ENCODE measurements around the gene JPT1. TPM values are rescaled to one million over a fixed set of nuclear protein-coding genes. Genes with fewer than 3 reads are reported as not detected.
"Not testable (repeated sequence)": the region's sequence is repeated elsewhere in the genome, so short reads cannot be mapped to it uniquely, and the experiment has no call there.

JPT1 gene
- total RNA-seq, 1 experiment from 2014 or later, result 98.2 TPM

- H3K9ac ChIP-seq (ENCODE audit: low read length), result no peak overlapping the region
- H3K27me3 ChIP-seq (ENCODE audit: low read length), result no peaks in the 10 kb centered on the region
- no peaks in the 10 kb centered on the region for H3K9me2 ChIP-seq (replicated peaks; ENCODE audit: insufficient read depth, low read length)
- H3K4me2 ChIP-seq (ENCODE audit: low read depth, low read length, poor library complexity, severe bottlenecking), result no peak overlapping the region
- peaks cover 13% of the 10 kb centered on the region for H3K4me1 ChIP-seq (ENCODE audit: low read length)
- peaks cover 14% of the 10 kb centered on the region; the same call in 1 of the 2 replicates for H3K36me3 ChIP-seq (ENCODE audit: insufficient read depth, low read length)
- peaks cover 2% of the 10 kb centered on the region; the same call in 1 of the 2 replicates for H4K20me1 ChIP-seq (ENCODE audit: insufficient read depth, low read depth, low read length)
- no peak overlapping the region for H3K4me3 ChIP-seq (ENCODE audit: low read length)
- H3K27ac ChIP-seq (ENCODE audit: low read length), result no peak overlapping the region
- H2AFZ ChIP-seq (ENCODE audit: low read length), result no peak overlapping the region
- peaks cover 6% of the 10 kb centered on the region for H3K79me2 ChIP-seq (ENCODE audit: low read length)
- H3K9me3 ChIP-seq (ENCODE audit: low read length), result no peaks in the 10 kb centered on the region
- no peak for DNase-seq
These were observed 18.4 kb downstream of the JPT1 start for GRCh38 chr17:75135946-75136345.

GRCh38 chr17:75135452-75135851, 18.9 kb downstream of the JPT1 start:
- Histone ChIP-seq H3K9ac (ENCODE audit: low read length) (no peak overlapping the region), H3K9me3 (ENCODE audit: low read length) (no peaks in the 10 kb centered on the region), H2AFZ (ENCODE audit: low read length) (no peak overlapping the region), H3K4me2 (ENCODE audit: low read depth, low read length, poor library complexity, severe bottlenecking) (no peak overlapping the region), H3K27ac (ENCODE audit: low read length) (no peak overlapping the region), H3K27me3 (ENCODE audit: low read length) (no peaks in the 10 kb centered on the region), H3K4me1 (ENCODE audit: low read length) (peaks cover 17% of the 10 kb centered on the region), H3K79me2 (ENCODE audit: low read length) (peaks cover 11% of the 10 kb centered on the region), H3K36me3 (ENCODE audit: insufficient read depth, low read length) (peaks cover 14% of the 10 kb centered on the region; the same call in 1 of the 2 replicates), H3K4me3 (ENCODE audit: low read length) (no peak overlapping the region), H4K20me1 (ENCODE audit: insufficient read depth, low read depth, low read length) (peaks cover 7% of the 10 kb centered on the region; the same call in 1 of the 2 replicates), H3K9me2 (replicated peaks; ENCODE audit: insufficient read depth, low read length) (no peaks in the 10 kb centered on the region)
- no peak for DNase-seq

GRCh38 chr17:75133607-75134347, 20.5 kb downstream of the JPT1 start:
- Histone ChIP-seq H4K20me1 (ENCODE audit: insufficient read depth, low read depth, low read length) (peaks cover 11% of the 10 kb centered on the region; the same call in 1 of the 2 replicates), H3K36me3 (ENCODE audit: insufficient read depth, low read length) (peaks cover 13% of the 10 kb centered on the region), H3K4me1 (ENCODE audit: low read length) (peaks cover 26% of the 10 kb centered on the region), H3K79me2 (ENCODE audit: low read length) (peaks cover 24% of the 10 kb centered on the region)
- H3K4me2 ChIP-seq (ENCODE audit: low read depth, low read length, poor library complexity, severe bottlenecking); DNase-seq; H2AFZ ChIP-seq (ENCODE audit: low read length); H3K9me3 ChIP-seq (ENCODE audit: low read length); H3K4me3 ChIP-seq (ENCODE audit: low read length); H3K9me2 ChIP-seq (replicated peaks; ENCODE audit: insufficient read depth, low read length); H3K27me3 ChIP-seq (ENCODE audit: low read length); H3K27ac ChIP-seq (ENCODE audit: low read length); H3K9ac ChIP-seq (ENCODE audit: low read length): not testable (repeated sequence)

- no peaks in the 10 kb centered on the region for H3K9me3 ChIP-seq (ENCODE audit: low read length)
- no peaks in the 10 kb centered on the region for H3K9me2 ChIP-seq (replicated peaks; ENCODE audit: insufficient read depth, low read length)
- no peak for DNase-seq
- no peak overlapping the region for H3K4me2 ChIP-seq (ENCODE audit: low read depth, low read length, poor library complexity, severe bottlenecking)
- H3K4me1 ChIP-seq (ENCODE audit: low read length), result peaks cover 26% of the 10 kb centered on the region
- H3K36me3 ChIP-seq (ENCODE audit: insufficient read depth, low read length), result peaks cover 7% of the 10 kb centered on the region
- H3K4me3 ChIP-seq (ENCODE audit: low read length), result no peak overlapping the region
- no peaks in the 10 kb centered on the region for H3K27me3 ChIP-seq (ENCODE audit: low read length)
- peaks cover 11% of the 10 kb centered on the region; the same call in 1 of the 2 replicates for H4K20me1 ChIP-seq (ENCODE audit: insufficient read depth, low read depth, low read length)
- no peak overlapping the region for H2AFZ ChIP-seq (ENCODE audit: low read length)
- peaks cover 24% of the 10 kb centered on the region for H3K79me2 ChIP-seq (ENCODE audit: low read length)
- no peak overlapping the region for H3K27ac ChIP-seq (ENCODE audit: low read length)
- H3K9ac ChIP-seq (ENCODE audit: low read length), result no peak overlapping the region
These were observed 21.3 kb downstream of the JPT1 start for GRCh38 chr17:75133001-75133400.

- H2AFZ ChIP-seq (ENCODE audit: low read length), result peak overlapping the region; percentile 94; the same call in 1 of the 2 replicates
- H3K79me2 ChIP-seq (ENCODE audit: low read length), result peaks cover 24% of the 10 kb centered on the region
- not testable (repeated sequence) for H3K9me3 ChIP-seq (ENCODE audit: low read length); H3K27me3 ChIP-seq (ENCODE audit: low read length); H3K36me3 ChIP-seq (ENCODE audit: insufficient read depth, low read length); DNase-seq; H3K9me2 ChIP-seq (replicated peaks; ENCODE audit: insufficient read depth, low read length)
- peaks cover 26% of the 10 kb centered on the region for H3K4me1 ChIP-seq (ENCODE audit: low read length)
- H4K20me1 ChIP-seq (ENCODE audit: insufficient read depth, low read depth, low read length), result peaks cover 11% of the 10 kb centered on the region; the same call in 1 of the 2 replicates
- peak overlapping the region; percentile 99 for H3K4me3 ChIP-seq (ENCODE audit: low read length)
- H3K9ac ChIP-seq (ENCODE audit: low read length), result peak overlapping the region; percentile 99
- H3K4me2 ChIP-seq (ENCODE audit: low read depth, low read length, poor library complexity, severe bottlenecking), result peak overlapping the region; percentile 92
- peak overlapping the region; percentile 71 for H3K27ac ChIP-seq (ENCODE audit: low read length)
These were observed 22.0 kb downstream of the JPT1 start for GRCh38 chr17:75132018-75133000.

GRCh38 chr17:75131278-75132017, 22.9 kb downstream of the JPT1 start, which contains the start of gene NT5C:
Gene NT5C, minus strand, starts transcription at chr17:75131742. Its CDS starts 35 bp downstream, at chr17:75131707.
- H3K4me3 ChIP-seq (ENCODE audit: low read length), result peak within 1 kb of the TSS; percentile 99
- peaks cover 11% of the 10 kb centered on the region; the same call in 1 of the 2 replicates for H4K20me1 ChIP-seq (ENCODE audit: insufficient read depth, low read depth, low read length)
- H3K27ac ChIP-seq (ENCODE audit: low read length), result peak within 1 kb of the TSS; percentile 71
- peaks cover 7% of the 10 kb centered on the region for H3K36me3 ChIP-seq (ENCODE audit: insufficient read depth, low read length)
- H3K9me3 ChIP-seq (ENCODE audit: low read length), result no peaks in the 10 kb centered on the region
- peaks cover 24% of the 10 kb centered on the region for H3K79me2 ChIP-seq (ENCODE audit: low read length)
- peak within 1 kb of the TSS; percentile 94; the same call in 1 of the 2 replicates for H2AFZ ChIP-seq (ENCODE audit: low read length)
- peak; percentile 97 for DNase-seq
- H3K9ac ChIP-seq (ENCODE audit: low read length), result peak within 1 kb of the TSS; percentile 99
- peak within 1 kb of the TSS; percentile 92 for H3K4me2 ChIP-seq (ENCODE audit: low read depth, low read length, poor library complexity, severe bottlenecking)
- H3K27me3 ChIP-seq (ENCODE audit: low read length), result no peaks in the 10 kb centered on the region
- H3K9me2 ChIP-seq (replicated peaks; ENCODE audit: insufficient read depth, low read length), result no peaks in the 10 kb centered on the region
- H3K4me1 ChIP-seq (ENCODE audit: low read length), result peaks cover 26% of the 10 kb centered on the region

GRCh38 chr17:75130632-75131277, 23.6 kb downstream of the JPT1 start:
- Histone ChIP-seq H3K27ac (ENCODE audit: low read length) (peak overlapping the region; percentile 71), H3K79me2 (ENCODE audit: low read length) (peaks cover 24% of the 10 kb centered on the region), H3K9ac (ENCODE audit: low read length) (peak overlapping the region; percentile 99), H2AFZ (ENCODE audit: low read length) (0 out of 2 replicates have a peak overlapping the region, but pooled peaks have one; percentile 94), H3K4me1 (ENCODE audit: low read length) (peaks cover 32% of the 10 kb centered on the region), H3K27me3 (ENCODE audit: low read length) (no peaks in the 10 kb centered on the region), H3K4me2 (ENCODE audit: low read depth, low read length, poor library complexity, severe bottlenecking) (peak overlapping the region; percentile 92), H4K20me1 (ENCODE audit: insufficient read depth, low read depth, low read length) (peaks cover 11% of the 10 kb centered on the region; the same call in 1 of the 2 replicates), H3K4me3 (ENCODE audit: low read length) (peak overlapping the region; percentile 99), H3K9me3 (ENCODE audit: low read length) (no peaks in the 10 kb centered on the region), H3K36me3 (ENCODE audit: insufficient read depth, low read length) (peaks cover 7% of the 10 kb centered on the region), H3K9me2 (replicated peaks; ENCODE audit: insufficient read depth, low read length) (no peaks in the 10 kb centered on the region)
- DNase-seq, result peak; percentile 71
